ENCODE data around the gene OR56A1.

The OR56A1 gene

GRCh38 chr11:6013042-6013441, 17.5 kb downstream of the OR56A1 start:
- TF ChIP-seq CTCF (IDR thresholded peaks at IDR 0.05; ENCODE audit: insufficient read depth, low read depth, low read length, missing control alignments) = no peak
- no peak for DNase-seq (ENCODE audit: low read depth)

GRCh38 chr11:6012035-6012668, 18.4 kb downstream of the OR56A1 start:
- no peak for DNase-seq (ENCODE audit: low read depth)
- no peak for TF ChIP-seq CTCF (IDR thresholded peaks at IDR 0.05; ENCODE audit: insufficient read depth, low read depth, low read length, missing control alignments)
- H3K4me3 ChIP-seq (ENCODE audit: low read depth, low read length) = no peak overlapping the region

More at GRCh38 chr11:6013042-6013441, 17.5 kb downstream of the OR56A1 start:
- H3K4me3 ChIP-seq (ENCODE audit: low read depth, low read length) = no peak overlapping the region

- TF ChIP-seq CTCF (IDR thresholded peaks at IDR 0.05; ENCODE audit: insufficient read depth, low read depth, low read length, missing control alignments) = no peak
- H3K4me3 ChIP-seq (ENCODE audit: low read depth, low read length) = no peak within 1 kb of the TSS
- no peak for DNase-seq (ENCODE audit: low read depth)
These were observed 23.7 kb downstream of the OR56A1 start, which contains the start of gene OR56A4 for GRCh38 chr11:6006846-6007245. Gene OR56A4 (minus strand): TSS chr11:6006946. CDS start chr11:6002992, 3,954 bp downstream.

GRCh38 chr11:6006395-6006794, 24.2 kb downstream of the OR56A1 start:
- H3K4me3 ChIP-seq (ENCODE audit: low read depth, low read length) = no peak overlapping the region
- DNase-seq (ENCODE audit: low read depth) = no peak
- no peak for TF ChIP-seq CTCF (IDR thresholded peaks at IDR 0.05; ENCODE audit: insufficient read depth, low read depth, low read length, missing control alignments)

- no peak overlapping the region for H3K4me3 ChIP-seq (ENCODE audit: low read depth, low read length)
- no peak for DNase-seq (ENCODE audit: low read depth)
- TF ChIP-seq CTCF (IDR thresholded peaks at IDR 0.05; ENCODE audit: insufficient read depth, low read depth, low read length, missing control alignments) = no peak
These were observed 28.3 kb downstream of the OR56A1 start for GRCh38 chr11:6002202-6002699.

GRCh38 chr11:5994791-5995190, 35.8 kb downstream of the OR56A1 start:
- no peak overlapping the region for H3K4me3 ChIP-seq (ENCODE audit: low read depth, low read length)
- TF ChIP-seq CTCF (IDR thresholded peaks at IDR 0.05; ENCODE audit: insufficient read depth, low read depth, low read length, missing control alignments) = no peak
- no peak for DNase-seq (ENCODE audit: low read depth)
